HG02870 (cell line): ENCODE measurements around the gene CIBAR2.
"Not testable (repeated sequence)": the region's sequence is repeated elsewhere in the genome, so short reads cannot be mapped to it uniquely, and the experiment has no call there.

Experiments used
- ATAC-seq: cut with Tn5 transposase; IDR thresholded peaks from one replicate; pipeline ENCODE4 v1.9.1; 2021; ENCODE audit warnings: mild to moderate bottlenecking, moderate library complexity; ENCODE audit not compliant: unreplicated experiment

The CIBAR2 gene

DNA sequence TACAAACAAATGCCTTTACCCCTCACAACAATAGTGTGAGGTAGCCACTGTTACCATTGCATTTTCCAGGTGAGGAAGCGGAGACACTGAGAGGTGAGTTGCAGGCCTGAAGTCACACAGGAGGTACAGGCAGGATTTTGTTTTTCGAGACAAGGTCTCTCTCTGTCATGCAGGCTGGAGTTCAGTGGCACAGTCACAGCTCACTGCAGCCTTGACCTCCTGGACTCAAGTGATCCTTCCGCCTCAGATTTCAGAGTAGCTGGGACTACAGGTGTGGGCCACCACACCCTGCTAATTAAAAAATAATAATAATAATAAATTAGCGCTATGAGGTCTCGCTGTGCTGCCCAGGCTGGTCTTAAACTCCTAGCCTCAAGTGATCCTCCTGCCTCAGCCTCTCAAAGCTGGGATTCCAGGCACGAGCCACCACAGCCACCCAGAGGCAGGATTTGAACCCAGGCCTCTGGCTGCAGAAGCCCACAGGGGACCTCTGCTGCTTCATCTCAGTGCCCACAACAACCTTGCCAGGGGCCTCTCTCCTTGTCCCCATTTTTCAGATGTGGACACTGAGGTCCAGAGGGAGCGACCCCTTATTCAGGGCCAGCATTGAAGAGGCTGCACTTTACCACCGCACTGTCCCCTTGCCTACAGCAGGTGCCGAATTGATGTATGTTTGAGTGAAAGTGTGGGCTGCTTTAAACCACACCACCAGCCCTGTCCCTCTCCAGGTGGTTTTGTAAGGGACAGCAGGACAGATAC lies 16.0 kb upstream of the CIBAR2 start:
- no peak for ATAC-seq

DNA sequence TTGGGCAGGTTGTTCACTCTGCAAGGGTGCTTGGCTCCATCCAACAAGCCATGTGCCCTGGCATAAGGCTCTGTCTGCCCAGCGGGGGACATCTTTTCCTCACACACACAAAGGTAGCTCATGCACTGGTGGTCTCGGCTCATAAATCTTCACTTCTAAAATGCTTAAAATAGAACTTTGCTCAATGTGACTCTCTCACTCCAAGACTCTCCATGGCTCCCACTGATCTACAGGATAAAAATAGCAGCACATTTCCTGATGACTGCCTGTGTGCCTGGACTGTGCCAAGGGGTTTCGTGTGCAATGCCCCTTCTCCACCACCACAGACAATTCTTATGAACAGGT lies 15.1 kb upstream of the CIBAR2 start:
- no peak for ATAC-seq

DNA sequence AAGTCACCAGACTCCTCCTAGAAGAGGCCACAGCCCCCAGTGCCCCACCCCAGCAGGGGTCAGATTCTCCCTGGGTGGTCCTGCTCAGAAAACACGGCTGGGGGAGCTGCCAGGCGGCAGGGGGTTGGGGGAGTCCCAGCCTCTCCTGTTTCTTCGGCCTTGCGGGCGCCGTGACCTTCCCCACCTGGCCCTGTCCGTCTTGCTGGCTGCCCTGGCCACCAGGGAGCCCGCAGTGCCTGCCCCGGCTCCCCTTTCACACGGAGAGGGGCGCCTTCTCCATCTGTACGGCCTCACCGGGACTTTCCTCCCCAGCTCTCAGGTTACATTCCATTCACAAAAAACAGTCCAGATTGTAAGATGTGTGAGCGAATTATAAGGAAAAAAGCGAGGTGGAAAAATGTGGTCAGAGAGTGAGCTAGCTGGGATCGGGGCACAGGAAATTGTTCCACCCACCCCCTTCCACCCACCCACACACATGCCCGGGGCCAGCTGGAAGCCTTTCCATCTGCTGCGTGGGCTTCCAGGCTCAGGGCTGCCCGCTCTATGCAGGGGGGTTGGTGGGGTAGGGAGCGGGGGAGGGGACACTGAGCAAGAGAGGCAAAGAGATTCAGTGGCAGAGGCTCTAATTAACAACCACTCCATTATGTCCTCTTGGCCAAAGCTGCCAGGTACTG lies 14.6 kb upstream of the CIBAR2 start:
- ATAC-seq: no peak

DNA sequence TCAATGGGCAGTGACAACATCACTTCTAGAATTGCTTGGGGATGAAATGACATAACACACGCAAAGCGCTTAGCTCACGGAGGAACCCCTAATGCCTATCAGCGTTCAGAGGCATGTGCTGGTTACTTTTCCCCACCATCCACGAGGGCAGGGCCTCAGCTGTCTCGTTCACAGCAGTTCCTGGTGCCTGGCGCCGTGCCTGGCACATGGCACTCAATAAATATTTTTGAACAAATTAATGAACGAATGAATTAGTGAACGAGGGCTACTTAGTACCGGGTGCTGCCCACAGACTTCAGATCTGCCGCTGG lies 14.1 kb upstream of the CIBAR2 start:
- no peak for ATAC-seq

DNA sequence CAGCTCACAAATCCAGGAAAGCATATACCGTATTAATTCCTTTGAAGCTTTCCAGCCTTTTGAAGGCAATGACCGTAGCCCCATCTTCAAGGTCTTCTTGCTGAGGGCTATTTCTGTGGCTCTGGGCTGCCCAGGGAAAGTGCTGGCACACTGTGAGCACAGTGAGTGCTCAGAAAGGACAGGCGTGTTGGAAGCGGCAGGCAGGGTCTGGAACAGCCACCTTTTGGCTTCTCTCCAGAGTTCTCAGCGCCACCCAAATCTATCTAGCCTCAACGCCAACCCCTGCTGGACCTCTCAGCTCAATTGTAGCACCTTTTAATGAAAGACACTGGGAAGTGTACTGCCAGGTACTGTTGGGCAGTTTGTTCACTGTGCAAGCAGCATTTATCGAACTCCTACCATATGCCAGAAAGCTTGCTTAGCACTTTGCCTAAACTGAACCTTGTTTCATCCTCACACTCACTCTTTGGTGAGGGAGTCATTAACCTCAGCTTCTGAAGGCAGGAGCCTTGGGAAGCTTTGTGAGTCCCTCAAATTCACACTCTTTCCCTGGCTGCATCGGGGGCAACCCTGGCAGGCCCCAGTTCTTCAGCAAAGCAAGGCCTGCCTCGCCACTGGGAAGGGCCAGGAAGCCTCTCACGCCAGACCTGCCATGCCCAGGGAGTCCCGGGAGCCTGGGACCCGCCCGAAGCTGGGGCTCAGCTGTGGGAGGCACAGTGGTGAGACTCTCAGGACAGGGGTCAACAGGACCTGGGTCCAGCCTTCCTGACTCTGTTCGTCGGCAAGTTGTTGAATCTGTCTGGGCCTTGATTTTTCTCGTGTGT lies 13.5 kb upstream of the CIBAR2 start:
- ATAC-seq: no peak

DNA sequence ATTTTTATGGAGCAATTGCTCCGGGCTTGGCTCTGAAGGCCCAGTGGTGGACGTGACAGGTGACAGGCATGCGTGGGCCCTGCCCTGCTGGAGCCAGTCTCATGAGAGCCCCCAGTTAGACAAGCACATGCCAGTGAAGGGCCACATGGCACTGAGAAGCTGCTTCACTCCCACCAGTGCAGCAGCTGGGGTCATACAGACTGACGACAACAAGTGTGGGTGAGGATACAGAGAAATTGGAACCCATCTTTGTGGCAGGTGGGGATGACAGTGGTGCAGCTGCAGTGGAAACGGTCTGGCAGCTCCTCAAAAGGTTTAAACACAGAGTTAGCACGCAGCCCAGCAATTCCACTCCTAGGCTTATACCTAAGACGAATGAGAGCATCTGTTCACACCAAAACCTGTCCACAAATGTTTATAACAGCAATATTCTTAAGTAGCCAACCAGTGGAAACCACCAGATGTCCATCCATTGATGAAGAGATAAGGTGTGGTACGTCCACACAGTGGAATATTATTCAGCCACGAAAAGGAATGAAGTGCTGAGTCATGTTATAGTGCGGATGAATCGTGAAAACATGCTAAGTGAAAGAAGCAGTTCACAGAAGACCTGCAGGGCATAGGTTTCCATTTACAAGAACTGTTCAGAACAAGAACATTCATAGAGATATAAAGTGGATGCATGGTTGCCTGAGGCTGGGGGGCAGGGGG lies 12.5 kb upstream of the CIBAR2 start:
- ATAC-seq: no peak

- no peak for ATAC-seq
Observed at GRCh38 chr16:85123891-85124635, 11.8 kb upstream of the CIBAR2 start.

- ATAC-seq: not testable (repeated sequence)
Observed at GRCh38 chr16:85123441-85123840, 11.2 kb upstream of the CIBAR2 start.

- no peak for ATAC-seq
Observed at GRCh38 chr16:85120006-85120340, 7.7 kb upstream of the CIBAR2 start.

- ATAC-seq: no peak
Observed at GRCh38 chr16:85117418-85117817, 5.1 kb upstream of the CIBAR2 start.

DNA sequence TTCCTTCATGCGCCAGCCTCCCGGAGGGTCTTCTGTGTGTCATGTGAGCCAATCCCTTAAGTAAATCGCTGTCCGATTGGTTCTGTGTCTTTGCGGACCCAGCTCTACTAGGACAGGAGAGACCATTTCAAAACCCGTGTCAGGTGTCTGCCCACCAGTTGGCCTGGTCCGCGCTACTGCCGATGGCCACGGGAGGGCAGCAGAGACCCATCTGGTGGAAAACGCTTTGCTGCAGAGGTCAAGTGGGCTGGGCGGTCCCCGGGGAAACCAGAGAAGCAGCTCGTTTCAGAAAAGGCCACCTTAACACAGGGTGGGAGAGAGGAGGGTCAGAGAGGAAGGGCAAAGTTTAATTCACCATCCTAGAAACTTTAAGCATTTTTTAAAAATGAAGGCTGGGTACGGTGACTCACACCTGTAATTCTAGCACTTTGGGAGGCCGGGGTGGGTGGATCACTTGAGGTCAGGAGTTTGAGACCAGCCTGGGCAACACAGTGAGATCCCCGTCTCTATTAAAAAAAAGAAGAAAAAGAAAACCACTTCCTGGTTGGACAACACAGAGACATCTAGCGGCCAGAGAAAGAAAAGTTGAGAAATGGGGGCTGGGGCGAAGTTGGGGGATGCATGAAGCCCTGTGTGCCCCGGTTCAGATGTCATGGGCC lies 2.8 kb upstream of the CIBAR2 start:
- no peak for ATAC-seq

GRCh38 chr16:85113913-85114312 lies 1.6 kb upstream of the CIBAR2 start:
- ATAC-seq: no peak

DNA sequence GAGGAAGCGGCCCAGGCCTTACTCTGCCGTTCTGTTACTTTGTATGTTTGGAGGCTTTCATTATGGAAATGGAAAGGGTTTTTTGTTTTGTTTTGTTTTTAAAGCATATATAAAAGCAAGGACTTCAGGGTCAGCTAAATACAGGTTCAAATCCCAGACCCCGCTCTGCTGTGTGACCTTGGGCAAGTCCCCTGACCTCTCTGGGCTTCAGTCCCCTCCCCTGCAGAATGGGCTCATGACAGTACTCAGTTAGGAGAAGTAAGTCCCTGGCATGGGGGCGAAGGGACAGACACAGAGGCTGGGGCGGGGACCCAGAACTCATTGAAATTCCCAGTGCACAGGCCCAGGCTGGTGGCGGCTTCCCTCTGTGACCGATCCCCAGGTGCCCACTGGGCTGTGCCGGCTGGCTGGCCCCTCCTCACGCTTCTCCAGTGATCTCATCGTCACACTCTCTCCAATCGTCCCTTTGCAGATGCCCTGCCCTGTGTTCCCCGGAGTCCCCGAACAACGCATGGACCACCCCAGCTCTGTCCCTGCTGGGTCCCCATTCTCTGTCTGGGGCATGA lies 979 bp upstream of the CIBAR2 start:
- no peak for ATAC-seq

GRCh38 chr16:85111184-85111583 lies 1.1 kb downstream of the CIBAR2 start:
- no peak for ATAC-seq

DNA sequence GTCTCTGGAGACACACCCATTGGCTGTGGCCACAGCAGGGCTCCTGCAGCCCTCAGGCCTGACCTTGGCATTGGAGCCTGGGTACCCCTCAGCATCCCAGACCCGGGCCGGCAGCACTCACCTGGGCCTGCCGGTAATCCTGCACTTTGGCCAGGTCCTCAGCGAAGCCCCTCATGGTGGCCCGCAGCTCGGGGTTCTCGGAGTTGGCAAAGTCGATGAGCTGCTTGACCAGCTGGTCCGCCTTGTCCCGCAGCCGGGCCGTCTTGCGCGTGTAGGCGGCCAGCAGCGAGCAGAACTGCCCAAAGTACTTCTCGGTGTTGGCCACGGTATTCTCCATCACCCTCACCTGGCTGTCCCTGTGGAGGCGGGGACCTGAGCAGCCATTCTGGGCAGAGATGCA lies 2.2 kb downstream of the CIBAR2 start:
- no peak for ATAC-seq

DNA sequence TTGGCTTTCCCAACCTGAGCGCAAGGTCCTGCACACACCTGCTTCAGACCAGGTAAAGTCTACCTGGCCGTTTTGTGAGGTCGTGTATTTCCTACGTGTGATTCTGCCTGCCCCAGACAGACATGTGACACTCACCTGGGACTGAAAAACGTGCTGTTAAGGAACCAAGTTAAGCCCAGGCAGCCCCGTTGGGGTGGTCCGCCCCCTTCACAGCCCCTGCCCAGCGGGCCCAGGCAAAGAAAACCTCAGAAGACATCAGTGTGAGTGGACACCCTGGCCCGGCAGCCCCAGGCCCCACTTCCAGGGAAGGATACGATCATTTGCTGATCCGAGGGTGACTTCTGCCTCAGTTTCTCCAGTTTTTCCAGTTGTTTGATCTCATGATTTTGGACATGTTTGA lies 4.7 kb downstream of the CIBAR2 start:
- ATAC-seq: no peak

DNA sequence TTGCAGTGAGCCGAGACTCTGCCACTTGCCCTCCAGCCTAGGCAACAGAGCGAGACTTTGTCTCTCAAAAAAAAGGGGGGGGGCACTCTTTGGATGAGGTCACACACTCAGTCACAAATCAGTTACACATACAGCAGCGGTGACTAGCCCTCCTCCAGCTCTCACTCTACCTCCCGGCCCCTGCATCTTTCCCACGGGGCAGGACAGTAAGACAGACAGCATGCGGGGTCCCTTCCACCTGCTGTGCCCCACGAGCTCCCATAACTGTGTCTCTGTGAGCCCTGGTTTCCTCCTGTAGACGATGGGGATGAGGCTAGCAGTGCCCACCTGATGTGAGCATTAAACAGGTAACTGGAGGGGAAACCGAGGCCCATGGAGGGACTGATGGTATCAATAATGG lies 5.2 kb downstream of the CIBAR2 start:
- no peak for ATAC-seq

DNA sequence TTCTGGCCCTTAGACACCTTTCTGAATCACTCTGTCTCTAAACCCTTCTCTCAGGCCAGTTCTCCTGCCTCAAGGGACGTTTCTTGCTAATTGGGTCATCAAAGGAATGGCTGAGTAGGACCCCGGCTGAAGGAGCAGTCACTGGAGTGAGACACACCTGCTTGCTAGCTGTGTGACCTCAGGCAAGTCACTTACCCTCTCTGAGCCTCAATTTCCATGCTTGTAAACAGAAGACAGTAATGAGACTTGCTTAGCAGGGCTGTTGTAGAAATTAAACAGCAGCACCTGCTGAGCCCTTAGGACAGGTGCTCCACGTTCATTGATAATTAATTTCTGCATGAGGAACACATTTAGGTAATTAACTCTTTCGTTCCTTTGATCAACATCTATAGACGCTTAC lies 6.8 kb downstream of the CIBAR2 start:
- no peak for ATAC-seq

DNA sequence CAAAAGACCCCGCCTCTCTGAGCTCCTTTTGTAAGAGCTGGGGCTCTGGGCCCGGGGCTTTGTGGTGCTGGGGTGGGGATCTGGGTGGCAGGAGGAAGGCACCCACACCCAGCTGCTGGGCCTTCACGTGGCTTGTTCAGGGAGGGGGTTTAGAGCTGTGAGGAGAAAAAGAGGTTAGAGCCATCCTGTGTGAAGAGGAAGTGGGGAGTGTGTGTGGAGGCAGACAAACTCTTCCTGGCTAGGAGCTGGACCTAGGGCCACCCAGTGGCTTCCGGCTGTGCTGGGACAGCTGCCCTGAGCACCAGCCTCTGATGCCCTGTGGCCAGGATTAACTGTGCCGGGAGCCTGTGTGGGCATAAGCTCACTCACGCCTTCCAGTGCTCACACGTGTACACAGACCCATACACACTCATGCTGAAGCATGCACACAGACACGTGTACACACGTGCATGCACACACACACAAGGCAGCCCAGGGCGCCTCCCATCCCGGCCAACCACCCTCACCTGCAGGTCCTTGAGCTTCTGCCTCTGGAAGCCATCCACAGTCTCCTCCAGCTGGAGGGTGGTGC lies 7.4 kb downstream of the CIBAR2 start:
- no peak for ATAC-seq

- ATAC-seq: no peak
Observed at GRCh38 chr16:85104147-85104546, 8.1 kb downstream of the CIBAR2 start.
